Prostate gland (tissue), 2 donors: ENCODE results near the gene TMEM258. TPM values are rescaled to one million over a fixed set of nuclear protein-coding genes. Genes with fewer than 3 reads are reported as not detected.

Source experiments
- DNase-seq: peaks from one replicate; pipeline ENCODE4 v3.0.0-alpha.2; 2019; ENCODE audit warnings: low spot score
- H3K27ac ChIP-seq, 2 donors: fragments of 200-600 bp; sonication (generic); 2 replicates each; pipeline ENCODE4 v1.5.1; 2017 to 2019
- H3K27me3 ChIP-seq: fragments of 200-600 bp; sonication (generic); replicated peaks from 2 replicates; pipeline ENCODE4 v1.5.1; 2019; ENCODE audit not compliant: insufficient read depth
- H3K36me3 ChIP-seq, 2 donors: fragments of 200-600 bp; sonication (generic); 1 replicate in 1 of 2; 2 replicates in 1 of 2; pipeline versions ENCODE4 v1.5.1 to v1.8.1; 2017 to 2019
- H3K4me1 ChIP-seq: fragments of 200-600 bp; sonication (generic); replicated peaks from 2 replicates; pipeline ENCODE4 v1.5.1; 2019
- H3K4me3 ChIP-seq, 2 donors: fragments of 200-600 bp; sonication (generic); 2 replicates each; pipeline ENCODE4 v1.5.1; 2017 to 2019
- H3K9me3 ChIP-seq: fragments of 200-600 bp; sonication (generic); 2 replicates; pipeline ENCODE4 v1.5.1; 2017
- POLR2A ChIP-seq: fragments of 450-650 bp; IDR thresholded peaks from one replicate; pipeline ENCODE4 v1.6.1; 2016; ENCODE audit warnings: antibody characterized with exemption, mild to moderate bottlenecking
- POLR2AphosphoS5 ChIP-seq: sonication (generic); formaldehyde crosslinking; IDR thresholded peaks from one replicate; pipeline ENCODE4 v1.6.1; 2017; ENCODE audit warnings: antibody characterized with exemption
- WGBS: methylation state at CpG from one replicate; pipeline ENCODE4 v1.1.5; 2018; 5-methylcytosine and 5-hydroxymethylcytosine counted together
- intact Hi-C: fragments of 100-400 bp; cut with DNase I; formaldehyde crosslinking; loops from one replicate; pipeline ENCODE4 v1.14.2; 2022
- total RNA-seq, 2 donors: library from RNA; depleted of rRNA; stranded (reverse); fragments of >200 nt; gene quantifications; one replicate each; pipeline ENCODE4 v1.1.0, GENCODE V29; 2016
- TF ChIP-seq, protein P1 (sequence below), 4 experiments: fragments of 200-600 bp in 2 of 4; fragments of 450-650 bp in 2 of 4; sonication (generic) in 2 of 4; IDR thresholded peaks; 1 replicate in 3 of 4; 2 replicates in 1 of 4; pipeline ENCODE4 v1.5.1; 2016 to 2019; ENCODE audit warnings: antibody characterized with exemption in 4 of 4, mild to moderate bottlenecking in 2 of 4, moderate library complexity in 2 of 4

The TMEM258 gene
- total RNA-seq, 2 donors from 2014 or later, result 34.8 to 82.9 TPM

DNA sequence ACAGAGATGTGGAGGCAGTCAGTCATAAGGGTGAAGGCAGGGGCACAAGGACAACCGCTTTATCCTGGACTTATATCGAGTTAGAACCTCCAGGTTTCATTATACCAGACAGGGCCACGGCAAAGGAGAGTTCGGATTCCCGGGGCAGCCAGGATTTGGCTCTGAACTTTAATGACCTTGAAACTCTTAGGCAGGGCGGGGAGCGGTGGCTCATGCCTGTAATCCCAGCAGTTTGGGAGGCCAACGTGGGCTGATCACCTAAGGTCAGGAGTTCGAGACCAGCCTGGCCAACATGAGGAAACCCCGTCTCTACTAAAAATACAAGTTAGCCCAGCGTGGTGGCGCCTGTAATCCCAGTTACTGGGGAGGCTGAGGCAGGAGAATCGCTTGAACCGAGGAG, 41.0 kb downstream of the TMEM258 start:
- no peak overlapping the region for H3K4me3 ChIP-seq
- H3K27ac ChIP-seq, result no peak overlapping the region
- TF ChIP-seq, protein P1, sequence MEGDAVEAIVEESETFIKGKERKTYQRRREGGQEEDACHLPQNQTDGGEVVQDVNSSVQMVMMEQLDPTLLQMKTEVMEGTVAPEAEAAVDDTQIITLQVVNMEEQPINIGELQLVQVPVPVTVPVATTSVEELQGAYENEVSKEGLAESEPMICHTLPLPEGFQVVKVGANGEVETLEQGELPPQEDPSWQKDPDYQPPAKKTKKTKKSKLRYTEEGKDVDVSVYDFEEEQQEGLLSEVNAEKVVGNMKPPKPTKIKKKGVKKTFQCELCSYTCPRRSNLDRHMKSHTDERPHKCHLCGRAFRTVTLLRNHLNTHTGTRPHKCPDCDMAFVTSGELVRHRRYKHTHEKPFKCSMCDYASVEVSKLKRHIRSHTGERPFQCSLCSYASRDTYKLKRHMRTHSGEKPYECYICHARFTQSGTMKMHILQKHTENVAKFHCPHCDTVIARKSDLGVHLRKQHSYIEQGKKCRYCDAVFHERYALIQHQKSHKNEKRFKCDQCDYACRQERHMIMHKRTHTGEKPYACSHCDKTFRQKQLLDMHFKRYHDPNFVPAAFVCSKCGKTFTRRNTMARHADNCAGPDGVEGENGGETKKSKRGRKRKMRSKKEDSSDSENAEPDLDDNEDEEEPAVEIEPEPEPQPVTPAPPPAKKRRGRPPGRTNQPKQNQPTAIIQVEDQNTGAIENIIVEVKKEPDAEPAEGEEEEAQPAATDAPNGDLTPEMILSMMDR (IDR thresholded peaks at IDR 0.05), result no peak
- TF ChIP-seq POLR2AphosphoS5 (no peak), POLR2A (no peak)
- intact Hi-C loops, result no loop called here
- no peaks in the 10 kb centered on the region for H3K27me3 ChIP-seq
- H3K36me3 ChIP-seq, result no peaks in the 10 kb centered on the region
- H3K4me1 ChIP-seq, result no peaks in the 10 kb centered on the region
- H3K9me3 ChIP-seq, result no peaks in the 10 kb centered on the region
- WGBS, result 90% methylated on average over 14 of the region's 14 CpGs
- DNase-seq, result no peak

DNA sequence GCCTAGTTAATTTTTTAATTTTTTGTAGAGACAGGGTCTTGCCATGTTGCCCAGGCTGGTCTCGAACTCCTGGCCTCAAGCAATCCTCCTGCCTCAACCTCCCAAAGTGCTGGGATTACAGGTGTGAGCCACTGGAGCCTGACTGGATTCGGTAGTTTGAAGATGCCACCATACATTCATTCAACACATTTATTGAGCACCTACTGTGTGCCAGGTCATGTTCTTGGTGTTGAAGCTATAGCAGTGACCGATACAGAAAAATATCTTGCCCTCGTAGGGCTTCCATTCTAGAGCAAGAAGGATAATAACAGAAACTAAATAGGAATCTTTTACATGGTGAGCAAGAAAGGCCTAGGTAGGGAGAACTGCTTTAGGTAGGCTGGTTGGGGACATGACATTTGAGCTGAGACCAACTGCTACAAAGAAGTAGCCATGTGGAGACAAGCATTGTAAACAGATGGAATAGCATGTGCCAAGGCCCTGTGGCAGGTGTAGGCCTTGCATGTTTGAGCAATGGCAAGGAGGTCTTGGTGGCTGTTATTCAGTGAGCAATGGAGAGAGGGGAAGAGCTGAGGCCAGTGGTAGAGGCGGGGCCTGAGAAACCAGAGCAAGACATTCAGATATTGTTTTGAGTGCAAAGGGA, 41.6 kb downstream of the TMEM258 start:
- no peak overlapping the region for H3K27ac ChIP-seq
- no peaks in the 10 kb centered on the region for H3K9me3 ChIP-seq
- no peaks in the 10 kb centered on the region for H3K36me3 ChIP-seq
- H3K4me1 ChIP-seq, result no peaks in the 10 kb centered on the region
- no peak for DNase-seq
- H3K27me3 ChIP-seq, result no peaks in the 10 kb centered on the region
- TF ChIP-seq POLR2AphosphoS5 (no peak), POLR2A (no peak)
- TF ChIP-seq, protein P1 (IDR thresholded peaks at IDR 0.05), result no peak
- no peak overlapping the region for H3K4me3 ChIP-seq
- intact Hi-C loops, result no loop called here
- 96% methylated on average over 5 of the region's 5 CpGs for WGBS

DNA sequence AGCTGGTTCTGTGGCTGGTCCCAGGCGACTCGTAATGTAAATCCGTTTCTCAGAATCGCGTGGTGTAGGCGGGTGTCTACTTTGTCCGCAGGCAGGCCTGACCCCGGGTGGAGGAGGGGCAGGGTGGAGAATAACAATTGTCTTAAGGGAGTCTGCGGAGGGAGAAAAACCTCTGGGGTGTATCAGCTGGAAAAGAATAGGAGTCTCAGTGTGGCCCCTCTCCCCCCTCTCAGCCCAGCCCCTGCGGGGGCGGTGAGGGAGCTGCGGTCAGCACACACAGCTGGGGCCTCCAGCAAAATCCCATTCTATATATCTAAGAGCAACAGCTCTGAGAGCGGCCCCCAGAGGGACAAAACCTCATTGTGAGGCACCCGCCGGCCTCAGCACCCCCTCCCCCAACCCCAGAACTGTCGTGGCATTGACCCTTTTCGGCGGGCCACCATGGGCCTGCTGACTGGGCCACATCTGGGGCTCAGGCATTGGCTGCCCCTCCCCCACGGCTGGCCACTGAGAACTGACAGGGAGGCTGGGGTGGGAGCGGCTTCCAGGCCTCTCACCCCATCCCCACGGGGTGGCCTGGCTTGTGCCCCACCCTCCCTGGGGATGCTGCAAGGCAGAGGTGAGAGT, 42.7 kb downstream of the TMEM258 start:
- TF ChIP-seq POLR2A, result no peak
- TF ChIP-seq POLR2AphosphoS5, result no peak
- TF ChIP-seq, protein P1 (IDR thresholded peaks at IDR 0.05), result no peak
- H3K4me1 ChIP-seq, result no peaks in the 10 kb centered on the region
- no peaks in the 10 kb centered on the region for H3K27me3 ChIP-seq
- H3K27ac ChIP-seq, result no peak overlapping the region
- intact Hi-C loops, result loop anchor here (5.0 kb wide), 1 partner anchor 358 kb away; no protein-coding TSS in a partner anchor
- no peak overlapping the region for H3K4me3 ChIP-seq
- DNase-seq, result no peak
- H3K9me3 ChIP-seq, result no peaks in the 10 kb centered on the region
- no peaks in the 10 kb centered on the region for H3K36me3 ChIP-seq
- 55% methylated on average over 20 of the region's 21 CpGs for WGBS

DNA sequence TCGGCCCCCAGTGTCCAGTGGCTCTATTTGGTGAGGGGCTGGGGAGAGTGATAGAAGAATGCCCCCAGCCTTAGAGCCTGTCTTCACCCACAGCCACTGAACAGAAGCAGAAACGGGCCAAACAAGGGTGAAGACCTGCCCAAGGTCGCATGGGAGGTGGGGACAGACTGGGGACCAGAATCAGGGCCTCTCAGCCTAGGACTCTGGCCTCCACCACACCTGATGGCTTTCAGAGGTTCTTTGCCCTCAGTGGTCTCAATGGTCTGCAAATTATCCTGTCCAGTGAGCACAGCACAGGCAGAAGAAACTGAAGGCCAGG, 44.5 kb downstream of the TMEM258 start:
- DNase-seq, result no peak
- Histone ChIP-seq H3K36me3 (no peaks in the 10 kb centered on the region), H3K9me3 (no peaks in the 10 kb centered on the region), H3K27ac (no peak overlapping the region), H3K4me3 (no peak overlapping the region), H3K27me3 (no peaks in the 10 kb centered on the region), H3K4me1 (no peaks in the 10 kb centered on the region)
- TF ChIP-seq, protein P1 (IDR thresholded peaks at IDR 0.05), result no peak
- TF ChIP-seq POLR2AphosphoS5 (no peak), POLR2A (no peak)
- WGBS, result 38% methylated on average over 3 of the region's 3 CpGs
- intact Hi-C loops, result loop anchor here (5.0 kb wide), 1 partner anchor 359 kb away; no protein-coding TSS in a partner anchor
